ENCODE results near the gene C9orf43. TPM values are rescaled to one million over a fixed set of nuclear protein-coding genes. Genes with fewer than 3 reads are reported as not detected.

The C9orf43 gene
- polyA plus RNA-seq, 2 of the 4 experiments (the other 2 are of a cell fraction), result 0.50 to 1.0 TPM

DNA sequence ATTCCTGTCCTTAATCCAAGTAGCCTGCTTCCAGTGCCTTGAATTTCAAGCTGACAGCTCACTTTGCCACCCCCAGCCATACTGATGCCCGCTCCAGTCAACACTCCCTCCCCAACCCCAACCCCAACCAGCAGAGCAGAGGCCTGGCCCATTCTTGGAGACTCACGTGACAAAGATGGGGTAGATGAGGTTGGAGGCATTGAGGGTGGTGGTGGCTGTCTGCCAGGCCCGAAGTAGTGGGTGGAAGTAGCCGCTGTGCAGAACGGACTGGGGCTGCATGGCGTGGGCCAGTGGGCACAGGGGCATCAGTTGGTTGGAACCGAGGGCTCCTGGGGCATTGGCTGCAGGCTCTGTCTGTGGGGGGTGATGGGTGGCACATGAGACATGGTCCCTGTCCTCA is 17.3 kb upstream of the C9orf43 start (continued):
- TF ChIP-seq TFCP2L1 (CRISPR knock-in tag; IDR thresholded peaks at IDR 0.05) (no peak), MAZ (IDR thresholded peaks at IDR 0.05; ENCODE audit: borderline replicate concordance, low read depth, low read length) (no peak), NPAS2 (CRISPR knock-in tag; IDR thresholded peaks at IDR 0.05; ENCODE audit: borderline replicate concordance) (no peak), KDM1A (IDR thresholded peaks at IDR 0.05; ENCODE audit: low read depth) (no peak)

DNA sequence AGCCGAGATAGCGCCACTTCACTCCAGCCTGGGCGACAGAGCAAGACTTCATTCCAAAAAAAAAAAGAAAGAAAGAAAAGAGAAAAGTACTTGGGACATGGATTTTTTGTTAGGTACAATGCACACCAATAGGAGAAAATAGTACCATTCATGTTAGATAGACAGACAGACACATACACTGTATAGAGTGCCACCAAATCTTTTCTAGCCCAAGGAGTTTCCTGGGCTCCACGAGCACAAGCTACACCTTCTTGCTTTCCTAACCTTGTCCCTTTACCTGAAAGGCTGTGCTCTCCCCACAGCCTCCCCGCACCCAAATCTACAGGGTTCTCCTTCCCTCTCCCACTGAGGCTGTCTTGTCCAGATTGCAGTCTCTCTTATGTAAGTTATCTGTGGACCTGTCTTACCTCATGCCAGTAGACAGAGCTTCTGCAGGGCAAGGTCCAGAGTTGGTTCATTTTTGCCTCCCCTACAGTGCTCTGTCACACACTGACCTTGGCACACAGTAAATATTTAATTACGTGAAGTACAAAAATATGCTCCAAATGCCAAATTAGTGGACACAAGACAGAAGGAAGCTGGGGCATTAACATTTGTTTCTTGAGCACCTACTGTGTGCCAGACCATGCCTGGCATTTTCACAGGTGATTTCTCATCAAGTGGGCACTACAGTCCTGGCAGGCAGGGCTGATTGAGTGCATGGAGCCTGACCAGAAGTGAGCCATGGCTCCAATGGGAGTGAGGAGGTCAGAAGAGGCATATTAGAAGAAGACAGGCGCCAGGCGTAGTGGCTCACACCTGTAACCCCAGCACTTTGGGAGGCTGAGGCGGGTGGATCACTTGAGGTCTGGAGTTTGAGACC is 15.3 kb upstream of the C9orf43 start:
- ChIA-PET CTCF (interaction anchor here (1.4 kb wide), 1 partner anchor 85 kb away, joined by 5 read pairs; no protein-coding TSS in a partner anchor), POLR2A (no interaction called here)
- no peak overlapping the region for H3K4me3 ChIP-seq
- H3K4me1 ChIP-seq, result peaks cover 3% of the 10 kb centered on the region; the same call in 1 of the 3 replicates
- FAIRE-seq (no peak), ATAC-seq (no peak), DNase-seq (ENCODE audit: low read depth in 1 of 2, low spot score in 1 of 2) (no peak)
- 92% methylated on average over 9 of the region's 9 CpGs for WGBS (ENCODE audit: missing lambda C conversion rate)
- no peak for TF ChIP-seq KDM1A (IDR thresholded peaks at IDR 0.05; ENCODE audit: low read depth)
- no peak for TF ChIP-seq MAFK (IDR thresholded peaks at IDR 0.05; ENCODE audit: partially characterized antibody)
- no peak overlapping the region for H3K4me2 ChIP-seq
- H3K27ac ChIP-seq, result no peak overlapping the region
- no peaks in the 10 kb centered on the region for H3K9me3 ChIP-seq

- ChIA-PET POLR2A (no interaction called here), CTCF (interaction anchor here (1.3 to 7.3 kb wide), 4 partner anchors 13 to 260 kb away, joined by 6 to 56 read pairs (median 32); partner anchors contain the start of genes CDC26 and PRPF4)
- ATAC-seq, result no peak
- no peak for DNase-seq (ENCODE audit: low read depth in 1 of 2, low spot score in 1 of 2)
- H3K4me3 ChIP-seq, result no peak overlapping the region
- no peak overlapping the region for H3K27ac ChIP-seq
- 66% methylated on average over 3 of the region's 3 CpGs for WGBS (ENCODE audit: missing lambda C conversion rate)
- H3K4me2 ChIP-seq, result no peak overlapping the region
- no peak for TF ChIP-seq NR3C1 (IDR thresholded peaks at IDR 0.05)
- TF ChIP-seq, protein P1, sequence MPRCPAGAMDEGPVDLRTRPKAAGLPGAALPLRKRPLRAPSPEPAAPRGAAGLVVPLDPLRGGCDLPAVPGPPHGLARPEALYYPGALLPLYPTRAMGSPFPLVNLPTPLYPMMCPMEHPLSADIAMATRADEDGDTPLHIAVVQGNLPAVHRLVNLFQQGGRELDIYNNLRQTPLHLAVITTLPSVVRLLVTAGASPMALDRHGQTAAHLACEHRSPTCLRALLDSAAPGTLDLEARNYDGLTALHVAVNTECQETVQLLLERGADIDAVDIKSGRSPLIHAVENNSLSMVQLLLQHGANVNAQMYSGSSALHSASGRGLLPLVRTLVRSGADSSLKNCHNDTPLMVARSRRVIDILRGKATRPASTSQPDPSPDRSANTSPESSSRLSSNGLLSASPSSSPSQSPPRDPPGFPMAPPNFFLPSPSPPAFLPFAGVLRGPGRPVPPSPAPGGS (IDR thresholded peaks at IDR 0.05), result no peak
- TF ChIP-seq ZNF302 (CRISPR knock-in tag; IDR thresholded peaks at IDR 0.05), result no peak
- TF ChIP-seq HOXA7 (CRISPR knock-in tag; IDR thresholded peaks at IDR 0.05), result no peak
- TF ChIP-seq PBX3 (IDR thresholded peaks at IDR 0.05), result no peak
- no peak for TF ChIP-seq NFE2L2 (conservative IDR thresholded peaks at IDR 0.05; ENCODE audit: low read length)
- no peak for TF ChIP-seq POLR2A (IDR thresholded peaks at IDR 0.05; ENCODE audit: low read length)
- TF ChIP-seq E2F6 (IDR thresholded peaks at IDR 0.05; ENCODE audit: borderline replicate concordance, low read depth), result no peak
- TF ChIP-seq, protein P2, sequence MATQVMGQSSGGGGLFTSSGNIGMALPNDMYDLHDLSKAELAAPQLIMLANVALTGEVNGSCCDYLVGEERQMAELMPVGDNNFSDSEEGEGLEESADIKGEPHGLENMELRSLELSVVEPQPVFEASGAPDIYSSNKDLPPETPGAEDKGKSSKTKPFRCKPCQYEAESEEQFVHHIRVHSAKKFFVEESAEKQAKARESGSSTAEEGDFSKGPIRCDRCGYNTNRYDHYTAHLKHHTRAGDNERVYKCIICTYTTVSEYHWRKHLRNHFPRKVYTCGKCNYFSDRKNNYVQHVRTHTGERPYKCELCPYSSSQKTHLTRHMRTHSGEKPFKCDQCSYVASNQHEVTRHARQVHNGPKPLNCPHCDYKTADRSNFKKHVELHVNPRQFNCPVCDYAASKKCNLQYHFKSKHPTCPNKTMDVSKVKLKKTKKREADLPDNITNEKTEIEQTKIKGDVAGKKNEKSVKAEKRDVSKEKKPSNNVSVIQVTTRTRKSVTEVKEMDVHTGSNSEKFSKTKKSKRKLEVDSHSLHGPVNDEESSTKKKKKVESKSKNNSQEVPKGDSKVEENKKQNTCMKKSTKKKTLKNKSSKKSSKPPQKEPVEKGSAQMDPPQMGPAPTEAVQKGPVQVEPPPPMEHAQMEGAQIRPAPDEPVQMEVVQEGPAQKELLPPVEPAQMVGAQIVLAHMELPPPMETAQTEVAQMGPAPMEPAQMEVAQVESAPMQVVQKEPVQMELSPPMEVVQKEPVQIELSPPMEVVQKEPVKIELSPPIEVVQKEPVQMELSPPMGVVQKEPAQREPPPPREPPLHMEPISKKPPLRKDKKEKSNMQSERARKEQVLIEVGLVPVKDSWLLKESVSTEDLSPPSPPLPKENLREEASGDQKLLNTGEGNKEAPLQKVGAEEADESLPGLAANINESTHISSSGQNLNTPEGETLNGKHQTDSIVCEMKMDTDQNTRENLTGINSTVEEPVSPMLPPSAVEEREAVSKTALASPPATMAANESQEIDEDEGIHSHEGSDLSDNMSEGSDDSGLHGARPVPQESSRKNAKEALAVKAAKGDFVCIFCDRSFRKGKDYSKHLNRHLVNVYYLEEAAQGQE (IDR thresholded peaks at IDR 0.05), result no peak
- TF ChIP-seq RFX5 (IDR thresholded peaks at IDR 0.05), result no peak
- peaks cover 10% of the 10 kb centered on the region; the same call in 1 of the 3 replicates for H3K4me1 ChIP-seq
- no peak for FAIRE-seq
- H3K9me3 ChIP-seq, result no peaks in the 10 kb centered on the region
Measured at GRCh38 chr9:113397203-113397631, 13.3 kb upstream of the C9orf43 start.

Data from A549 (cell line).